GM12878 (cell line): ENCODE results near the gene COMMD7. TPM values are rescaled to one million over a fixed set of nuclear protein-coding genes. Genes with fewer than 3 reads are reported as not detected.

Experiments
- ATAC-seq: fragments of 200-7000 bp; cut with Tn5 transposase; 3 replicates; pipeline ENCODE4 v1.9.1; 2020; ENCODE audit warnings: mild to moderate bottlenecking, moderate library complexity
- BruUV-seq: library from RNA; stranded (reverse); fragments of 400-500 nt; replicated peaks from 2 replicates; lab custom pipeline; 2021; lab: Mats Ljungman, UMichigan
- CTCF ChIA-PET: fragments of 300-600 bp; sonication (Branson Sonifier 250); formaldehyde crosslinking; extraction: SDS; loops from one replicate; lab custom pipeline; 2021; ENCODE audit warnings: inconsistent platforms; lab: Yijun Ruan, JAX
- POLR2A ChIA-PET: fragments of 350-600 bp; formaldehyde crosslinking; extraction: SDS; loops from one replicate; lab custom pipeline; 2021; ENCODE audit warnings: inconsistent platforms; lab: Charles Lee
- RAD21 ChIA-PET: fragments of 300-600 bp; sonication (Branson Sonifier 250); formaldehyde crosslinking; loops from one replicate; lab custom pipeline; 2023; ENCODE audit warnings: antibody characterized with exemption; ENCODE audit not compliant: unreplicated experiment; lab: Charles Lee
- SMC1A ChIA-PET: fragments of 300-600 bp; sonication (Branson Sonifier 250); formaldehyde crosslinking; loops from one replicate; lab custom pipeline; 2023; ENCODE audit not compliant: unreplicated experiment, uncharacterized antibody; lab: Charles Lee
- DNase-seq: peaks from one replicate; pipeline ENCODE4 v3.0.0-alpha.2; 2011; ENCODE audit warnings: low read depth, low spot score
- FAIRE-seq: peaks from 3 replicates; lab custom pipeline; 2011; peaks lifted over from hg19 to GRCh38; lab: Jason Lieb, UNC
- H2AFZ ChIP-seq: 2 replicates; pipeline ENCODE4 v1.6.0; 2011; ENCODE audit warnings: low read depth, low read length, control low read depth; ENCODE audit not compliant: control insufficient read depth
- H3K27ac ChIP-seq: 2 replicates; pipeline ENCODE4 v1.5.1; 2011; ENCODE audit warnings: control low read depth; ENCODE audit not compliant: control insufficient read depth, insufficient read depth
- H3K27me3 ChIP-seq, 2 experiments: replicated peaks in 1 of 2; 2 replicates each; pipeline versions ENCODE4 v1.6.0 to v1.6.1; 2011; ENCODE audit warnings: low read length in 1 of 2; ENCODE audit not compliant: control insufficient read depth in 2 of 2, insufficient read depth in 2 of 2
- H3K36me3 ChIP-seq, 2 experiments: 2 replicates each; pipeline ENCODE4 v1.5.1; 2011; ENCODE audit warnings: low read length in 1 of 2; ENCODE audit not compliant: control insufficient read depth in 2 of 2, insufficient read depth in 2 of 2
- H3K4me1 ChIP-seq: 2 replicates; pipeline ENCODE4 v1.6.1; 2011; ENCODE audit warnings: mild to moderate bottlenecking, low read length, moderate library complexity, mixed read lengths; ENCODE audit not compliant: control insufficient read depth, insufficient read depth
- H3K4me2 ChIP-seq: 2 replicates; pipeline ENCODE4 v1.6.0; 2011; ENCODE audit warnings: control low read depth; ENCODE audit not compliant: control insufficient read depth, insufficient read depth
- H3K4me3 ChIP-seq: fragments of 200-600 bp; sonication (generic); 2 replicates; pipeline ENCODE4 v1.5.1; 2016
- H3K79me2 ChIP-seq: 2 replicates; pipeline ENCODE4 v1.6.0; 2011; ENCODE audit warnings: low read length; ENCODE audit not compliant: control insufficient read depth, insufficient read depth
- H3K9ac ChIP-seq: 2 replicates; pipeline ENCODE4 v1.8.0; 2011; ENCODE audit warnings: low read length, control low read depth, mixed read lengths; ENCODE audit not compliant: control insufficient read depth, insufficient read depth
- H3K9me3 ChIP-seq: replicated peaks from 3 replicates; pipeline ENCODE4 v1.5.1; 2011; ENCODE audit warnings: mild to moderate bottlenecking, low read length; ENCODE audit not compliant: control insufficient read depth, insufficient read depth
- H4K20me1 ChIP-seq: 2 replicates; pipeline ENCODE4 v1.6.0; 2011; ENCODE audit not compliant: control insufficient read depth, insufficient read depth
- CHD2 ChIP-seq: IDR thresholded peaks from 2 replicates; pipeline ENCODE4 v1.6.1; 2011; ENCODE audit warnings: low read depth, low read length, improper control_type of control experiment, borderline replicate concordance
- EZH2 ChIP-seq: IDR thresholded peaks from 2 replicates; pipeline ENCODE4 v1.6.1; 2012; ENCODE audit warnings: low read depth, mild to moderate bottlenecking, control low read depth, inconsistent platforms, low read length, borderline replicate concordance; ENCODE audit not compliant: control insufficient read depth
- FOXK2 ChIP-seq: fragments of 450-650 bp; IDR thresholded peaks from 2 replicates; pipeline ENCODE4 v1.6.1; 2017; ENCODE audit warnings: mild to moderate bottlenecking, moderate library complexity
- HDAC2 ChIP-seq: fragments of 200-600 bp; sonication (generic); IDR thresholded peaks from 2 replicates; pipeline ENCODE4 v1.6.1; 2017
- IKZF1 ChIP-seq: fragments of 450-650 bp; conservative IDR thresholded peaks from 2 replicates; pipeline ENCODE4 v1.6.1; 2017; ENCODE audit warnings: antibody characterized with exemption, mild to moderate bottlenecking
- IKZF2 ChIP-seq, 2 experiments: fragments of 450-650 bp; IDR thresholded peaks; 2 replicates each; pipeline ENCODE4 v1.6.1; 2017; ENCODE audit warnings: mild to moderate bottlenecking in 2 of 2, moderate library complexity in 2 of 2
- MAX ChIP-seq: IDR thresholded peaks from 2 replicates; pipeline ENCODE4 v1.6.1; 2012; ENCODE audit warnings: low read depth, low read length, improper control_type of control experiment
- MTA2 ChIP-seq: fragments of 450-650 bp; IDR thresholded peaks from 2 replicates; pipeline ENCODE4 v1.6.1; 2016; ENCODE audit warnings: low read depth, mild to moderate bottlenecking, moderate library complexity
- MXI1 ChIP-seq: fragments of 150-350 bp; IDR thresholded peaks from 2 replicates; pipeline ENCODE4 v1.6.1; 2011; ENCODE audit warnings: low read depth, mild to moderate bottlenecking, inconsistent platforms, low read length, improper control_type of control experiment
- MYB ChIP-seq: fragments of 150-350 bp; IDR thresholded peaks from 2 replicates; pipeline ENCODE4 v1.6.1; 2014; ENCODE audit warnings: mild to moderate bottlenecking, low read depth, low read length, borderline replicate concordance
- MYC ChIP-seq: IDR thresholded peaks from 2 replicates; pipeline ENCODE4 v1.6.1; 2011; ENCODE audit warnings: mild to moderate bottlenecking, low read length, moderate library complexity, inconsistent platforms; ENCODE audit not compliant: insufficient read depth, insufficient replicate concordance, insufficient read length, severe bottlenecking
- PML ChIP-seq: IDR thresholded peaks from 2 replicates; pipeline ENCODE4 v1.6.1; 2012; ENCODE audit warnings: low read length, inconsistent platforms
- POLR2A ChIP-seq: IDR thresholded peaks from 2 replicates; pipeline ENCODE4 v1.6.1; 2011; ENCODE audit warnings: low read depth, mild to moderate bottlenecking, low read length
- RUNX3 ChIP-seq: IDR thresholded peaks from 2 replicates; pipeline ENCODE4 v1.6.1; 2012; ENCODE audit warnings: low read length, inconsistent platforms
- SMAD1 ChIP-seq: fragments of 450-650 bp; IDR thresholded peaks from 2 replicates; pipeline ENCODE4 v1.6.1; 2018; ENCODE audit warnings: mild to moderate bottlenecking, low read depth; ENCODE audit not compliant: partially characterized antibody
- SP1 ChIP-seq: IDR thresholded peaks from one replicate; pipeline ENCODE4 v1.6.1; 2011; ENCODE audit warnings: low read depth, low read length
- TCF7 ChIP-seq: IDR thresholded peaks from 2 replicates; pipeline ENCODE4 v1.6.1; 2014; ENCODE audit warnings: antibody characterized with exemption, borderline replicate concordance
- WGBS: methylation state at CpG from one replicate; pipeline ENCODE4 v1.1.6; 2016; ENCODE audit warnings: low lambda C conversion rate; ENCODE audit not compliant: insufficient replicate concordance, insufficient coverage; ENCODE audit errors: missing lambda C conversion rate; 5-methylcytosine and 5-hydroxymethylcytosine counted together
- in situ Hi-C: fragments of 300-500 bp; cut with MboI; formaldehyde crosslinking; loops from 9 replicates; pipeline ENCODE4 v1.14.3; 2018; ENCODE audit warnings: mixed read lengths
- intact Hi-C: fragments of 100-400 bp; cut with micrococcal nuclease; formaldehyde crosslinking; loops from one replicate; pipeline ENCODE4 v1.14.2; 2022; ENCODE audit not compliant: unreplicated experiment
- polyA plus RNA-seq, 11 experiments: library from polyadenylated mRNA; depleted of rRNA in 4 of 11; unstranded in 6 of 11; stranded (reverse) in 5 of 11; fragments of >200 nt; fragmentation: Nextera tagmentation in 4 of 11; fragmentation: Illumina TruSeq in 1 of 11; extraction: Ambion mirVana in 4 of 11; extraction: Trizol in 1 of 11; gene quantifications; 1 replicate in 1 of 11; 2 replicates in 10 of 11; pipeline versions ENCODE4 v1.2.1 to v1.2.3, GENCODE V29; 2011 to 2016; ENCODE audit warnings: inconsistent platforms in 2 of 11, missing spikeins in 2 of 11, low read depth in 1 of 11
- total RNA-seq, 4 experiments: library from RNA; depleted of rRNA in 3 of 4; stranded (reverse); fragments of >200 nt in 3 of 4; fragmentation: Illumina TruSeq in 1 of 4; extraction: Trizol in 1 of 4; gene quantifications; 2 replicates each; pipeline versions ENCODE4 v1.2.1 to v1.2.3, GENCODE V29; 2013 to 2021

The COMMD7 gene
- total and polyA plus RNA-seq, 10 of the 15 experiments (the other 5 are each of a cell fraction or from before 2014, with no cell fraction given) = 9.1 to 61.0 (median 27.7) TPM

GRCh38 chr20:32786059-32786760 lies 42.9 kb upstream of the COMMD7 start:
- no peak overlapping the region for H3K9ac ChIP-seq
- H3K4me1 ChIP-seq = peaks cover 7% of the 10 kb centered on the region
- ChIA-PET CTCF (interaction anchor here (1.2 kb wide), 1 partner anchor 135 kb away, joined by 3 read pairs; no protein-coding TSS in a partner anchor), RAD21 (no interaction called here), SMC1A (no interaction called here), POLR2A (no interaction called here)
- TF ChIP-seq IKZF1 = no peak
- TF ChIP-seq MXI1 = no peak
- no peak for TF ChIP-seq RUNX3
- TF ChIP-seq CHD2 = no peak
- TF ChIP-seq MAX = no peak
- TF ChIP-seq SP1 = no peak
- no peak for TF ChIP-seq MYB
- TF ChIP-seq MYC = no peak
- TF ChIP-seq SMAD1 = no peak
- TF ChIP-seq IKZF2 (IDR thresholded peaks at IDR 0.05) = no peak
- no peak for TF ChIP-seq PML
- TF ChIP-seq HDAC2 = no peak
- no peak for TF ChIP-seq MTA2
- TF ChIP-seq TCF7 = no peak
- TF ChIP-seq POLR2A = no peak
- TF ChIP-seq FOXK2 = no peak
- no peak for TF ChIP-seq EZH2
- H3K36me3 ChIP-seq = no peaks in the 10 kb centered on the region
- intact Hi-C loops = no loop called here
- H4K20me1 ChIP-seq = no peaks in the 10 kb centered on the region
- no TSS peak for BruUV-seq
- DNase-seq (no peak), FAIRE-seq (no peak), ATAC-seq (no peak)
- in situ Hi-C loops = no loop called here
- no peak overlapping the region for H2AFZ ChIP-seq
- no peak overlapping the region for H3K4me2 ChIP-seq
- H3K27ac ChIP-seq = no peak overlapping the region
- no peaks in the 10 kb centered on the region for H3K79me2 ChIP-seq
- no peaks in the 10 kb centered on the region for H3K27me3 ChIP-seq
- H3K9me3 ChIP-seq = no peaks in the 10 kb centered on the region
- 68% methylated on average over 16 of the region's 16 CpGs for WGBS
- H3K4me3 ChIP-seq = no peak overlapping the region
